ENCODE data around the gene SOWAHA. TPM values are rescaled to one million over a fixed set of nuclear protein-coding genes. Genes with fewer than 3 reads are reported as not detected.

SOWAHA gene
- total RNA-seq, 1 donor from 2014 or later = not detected

DNA sequence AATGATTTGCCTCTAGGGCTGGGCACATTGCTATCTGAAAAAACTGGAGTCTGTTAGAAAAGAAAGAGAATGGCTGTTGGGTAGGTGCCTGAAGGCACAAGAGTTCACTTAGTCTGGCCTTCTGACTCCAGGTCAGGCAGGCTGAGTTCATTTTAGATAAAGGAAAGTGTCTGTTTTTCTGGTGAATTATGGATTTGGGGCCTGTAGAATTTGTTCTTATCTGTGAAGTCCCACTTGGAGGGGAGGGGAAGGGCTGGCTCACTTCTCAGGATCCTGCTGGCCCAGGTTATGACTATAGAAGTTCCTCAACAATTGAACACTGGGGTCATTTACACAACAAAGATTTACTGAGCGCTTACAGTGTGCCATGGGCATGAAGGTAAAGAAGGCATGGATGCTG, 24.6 kb upstream of the SOWAHA start:
- H3K4me1 Mint-ChIP-seq (ENCODE audit: unreplicated experiment) = peaks cover 8% of the 10 kb centered on the region
- no peaks in the 10 kb centered on the region for H3K36me3 Mint-ChIP-seq (ENCODE audit: low read depth, unreplicated experiment)
- TF ChIP-seq, protein P1, sequence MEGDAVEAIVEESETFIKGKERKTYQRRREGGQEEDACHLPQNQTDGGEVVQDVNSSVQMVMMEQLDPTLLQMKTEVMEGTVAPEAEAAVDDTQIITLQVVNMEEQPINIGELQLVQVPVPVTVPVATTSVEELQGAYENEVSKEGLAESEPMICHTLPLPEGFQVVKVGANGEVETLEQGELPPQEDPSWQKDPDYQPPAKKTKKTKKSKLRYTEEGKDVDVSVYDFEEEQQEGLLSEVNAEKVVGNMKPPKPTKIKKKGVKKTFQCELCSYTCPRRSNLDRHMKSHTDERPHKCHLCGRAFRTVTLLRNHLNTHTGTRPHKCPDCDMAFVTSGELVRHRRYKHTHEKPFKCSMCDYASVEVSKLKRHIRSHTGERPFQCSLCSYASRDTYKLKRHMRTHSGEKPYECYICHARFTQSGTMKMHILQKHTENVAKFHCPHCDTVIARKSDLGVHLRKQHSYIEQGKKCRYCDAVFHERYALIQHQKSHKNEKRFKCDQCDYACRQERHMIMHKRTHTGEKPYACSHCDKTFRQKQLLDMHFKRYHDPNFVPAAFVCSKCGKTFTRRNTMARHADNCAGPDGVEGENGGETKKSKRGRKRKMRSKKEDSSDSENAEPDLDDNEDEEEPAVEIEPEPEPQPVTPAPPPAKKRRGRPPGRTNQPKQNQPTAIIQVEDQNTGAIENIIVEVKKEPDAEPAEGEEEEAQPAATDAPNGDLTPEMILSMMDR (IDR thresholded peaks at IDR 0.05; ENCODE audit: unreplicated experiment) = no peak

DNA sequence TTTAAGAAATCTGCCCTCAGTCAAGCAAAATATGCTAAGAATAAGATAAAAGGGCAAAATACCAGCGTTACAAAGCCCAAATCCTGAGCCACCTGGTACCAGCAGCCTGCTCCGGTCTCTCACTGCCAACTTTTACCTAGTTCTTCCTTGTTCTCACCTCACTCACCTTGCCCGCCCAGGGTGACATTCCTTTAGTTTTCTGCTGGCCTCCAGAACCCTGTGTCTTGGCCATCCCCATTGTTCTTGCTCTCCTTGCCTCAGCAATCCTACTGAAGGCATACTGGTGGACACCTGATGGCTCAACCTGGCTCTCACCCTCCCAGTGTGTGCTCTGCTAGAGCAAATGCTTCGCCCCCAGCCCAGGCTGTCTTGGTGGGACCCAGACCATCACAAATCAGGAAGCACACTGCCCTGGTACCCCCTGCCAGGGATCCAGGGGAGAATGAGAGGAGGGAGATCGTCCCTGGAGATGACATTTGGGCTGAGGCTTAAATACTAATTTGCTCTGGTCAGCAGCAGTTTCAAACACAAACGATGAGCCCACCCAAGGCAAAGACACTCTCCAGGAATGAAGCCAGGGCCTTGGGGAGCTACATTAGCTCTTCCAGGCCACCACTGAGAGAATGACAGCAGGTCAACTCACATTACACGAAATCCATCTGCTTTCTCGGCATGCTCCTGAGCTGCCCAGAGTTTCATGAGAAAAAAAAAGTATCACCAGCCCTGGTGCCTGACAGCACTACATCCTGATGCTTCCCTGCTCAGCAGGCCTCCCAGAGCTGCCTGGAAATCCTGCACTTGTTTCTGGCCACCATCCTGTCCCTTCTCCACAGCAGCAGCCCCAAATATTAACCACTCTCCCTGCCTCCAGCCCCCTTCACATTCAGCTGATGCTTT, 23.9 kb upstream of the SOWAHA start:
- no peaks in the 10 kb centered on the region for H3K9me3 Mint-ChIP-seq (ENCODE audit: unreplicated experiment)
- no peak overlapping the region for H3K4me3 Mint-ChIP-seq (ENCODE audit: unreplicated experiment)
- DNase-seq (ENCODE audit: low spot score) = no peak
- TF ChIP-seq, protein P1 (IDR thresholded peaks at IDR 0.05; ENCODE audit: unreplicated experiment) = no peak
- peaks cover 8% of the 10 kb centered on the region for H3K4me1 Mint-ChIP-seq (ENCODE audit: unreplicated experiment)
- H3K36me3 Mint-ChIP-seq (ENCODE audit: low read depth, unreplicated experiment) = no peaks in the 10 kb centered on the region
- H3K27ac Mint-ChIP-seq (ENCODE audit: unreplicated experiment) = no peak overlapping the region
- H3K27me3 Mint-ChIP-seq (ENCODE audit: unreplicated experiment) = peaks cover 6% of the 10 kb centered on the region

More for the DNA sequence above, 24.6 kb upstream of the SOWAHA start:
- H3K9me3 Mint-ChIP-seq (ENCODE audit: unreplicated experiment) = no peaks in the 10 kb centered on the region
- H3K4me3 Mint-ChIP-seq (ENCODE audit: unreplicated experiment) = no peak overlapping the region
- H3K27me3 Mint-ChIP-seq (ENCODE audit: unreplicated experiment) = peaks cover 6% of the 10 kb centered on the region
- no peak for DNase-seq (ENCODE audit: low spot score)
- H3K27ac Mint-ChIP-seq (ENCODE audit: unreplicated experiment) = no peak overlapping the region

DNA sequence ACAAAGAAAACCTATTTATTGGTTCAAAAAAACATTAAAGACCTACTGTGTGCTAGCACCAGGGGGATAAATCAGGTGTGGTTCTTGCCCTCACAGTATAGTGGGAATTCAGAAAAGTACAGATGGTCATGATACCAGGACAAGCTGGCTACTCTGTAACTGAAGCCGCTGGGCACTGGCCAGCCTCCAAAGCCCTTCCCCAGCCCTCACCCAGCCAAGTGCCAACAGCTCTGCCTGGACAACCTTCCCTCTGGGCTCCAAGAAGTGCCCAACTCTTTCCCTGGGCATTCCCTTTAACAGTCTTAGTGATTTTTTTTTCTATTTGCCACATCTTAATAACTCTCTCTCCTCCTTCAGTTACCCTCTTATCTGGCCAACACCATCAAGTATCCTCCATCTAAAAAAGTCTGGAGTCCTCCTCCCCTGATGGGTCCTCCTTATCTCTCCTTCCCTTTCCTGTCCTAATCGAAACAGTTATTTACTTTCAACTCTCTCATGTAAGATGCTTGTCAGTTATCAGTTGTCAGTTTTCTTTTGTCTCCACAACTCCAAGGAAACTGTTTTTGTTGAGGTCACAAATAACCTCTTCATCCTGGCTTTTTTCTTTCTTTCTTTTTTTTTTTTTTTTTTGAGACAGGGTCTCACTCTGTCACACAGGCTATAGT, 22.8 kb upstream of the SOWAHA start:
- Mint-ChIP-seq H3K4me1 (ENCODE audit: unreplicated experiment) (peaks cover 8% of the 10 kb centered on the region), H3K4me3 (ENCODE audit: unreplicated experiment) (no peak overlapping the region), H3K27me3 (ENCODE audit: unreplicated experiment) (peaks cover 6% of the 10 kb centered on the region), H3K27ac (ENCODE audit: unreplicated experiment) (peak overlapping the region; percentile 1), H3K9me3 (ENCODE audit: unreplicated experiment) (no peaks in the 10 kb centered on the region), H3K36me3 (ENCODE audit: low read depth, unreplicated experiment) (no peaks in the 10 kb centered on the region)
- TF ChIP-seq, protein P1 (IDR thresholded peaks at IDR 0.05; ENCODE audit: unreplicated experiment) = no peak
- no peak for DNase-seq (ENCODE audit: low spot score)

DNA sequence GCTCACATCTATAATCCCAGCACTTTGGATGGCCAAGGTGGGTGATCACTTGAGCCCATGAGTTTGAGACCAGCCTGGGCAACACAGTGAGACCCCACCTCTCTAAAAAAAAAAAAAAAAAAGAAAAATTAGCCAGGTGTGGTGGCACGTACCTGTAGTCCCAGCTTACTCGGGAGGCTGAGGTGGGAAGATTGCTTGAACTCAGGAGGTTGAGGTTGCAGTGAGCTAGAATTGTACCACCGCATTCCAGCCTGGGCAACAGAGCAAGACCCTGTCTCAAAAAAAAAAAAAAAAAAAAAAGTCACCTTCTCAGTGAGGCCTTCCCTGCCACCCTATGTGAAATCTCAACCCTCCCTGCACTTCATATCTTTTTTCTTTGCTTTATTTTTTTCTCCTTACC, 22.1 kb upstream of the SOWAHA start:
- no peaks in the 10 kb centered on the region for H3K9me3 Mint-ChIP-seq (ENCODE audit: unreplicated experiment)
- peaks cover 8% of the 10 kb centered on the region for H3K4me1 Mint-ChIP-seq (ENCODE audit: unreplicated experiment)
- no peak overlapping the region for H3K27ac Mint-ChIP-seq (ENCODE audit: unreplicated experiment)
- H3K4me3 Mint-ChIP-seq (ENCODE audit: unreplicated experiment) = no peak overlapping the region
- TF ChIP-seq, protein P1 (IDR thresholded peaks at IDR 0.05; ENCODE audit: unreplicated experiment) = no peak
- no peaks in the 10 kb centered on the region for H3K36me3 Mint-ChIP-seq (ENCODE audit: low read depth, unreplicated experiment)
- no peak for DNase-seq (ENCODE audit: low spot score)
- peaks cover 6% of the 10 kb centered on the region for H3K27me3 Mint-ChIP-seq (ENCODE audit: unreplicated experiment)

DNA sequence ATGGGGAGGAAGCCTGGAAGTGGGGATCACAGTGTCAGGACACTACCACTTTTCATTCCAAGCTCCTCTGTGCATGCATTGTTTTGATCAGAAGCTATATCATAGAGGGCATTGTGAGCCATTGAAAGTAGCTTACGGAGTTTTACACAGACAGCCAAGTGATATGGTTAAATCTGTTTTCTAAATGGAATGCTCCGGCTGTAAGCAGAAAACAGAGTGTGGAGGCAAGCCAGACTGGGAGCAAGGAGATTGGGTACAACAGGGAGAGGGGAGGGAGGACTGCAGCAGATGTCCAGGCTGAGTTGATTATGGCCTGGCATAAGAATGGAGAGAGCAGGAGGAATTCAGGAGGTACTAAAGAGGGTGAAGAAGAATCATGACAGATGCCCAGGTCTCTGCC, 15.5 kb upstream of the SOWAHA start:
- Mint-ChIP-seq H3K4me3 (ENCODE audit: unreplicated experiment) (no peak overlapping the region), H3K4me1 (ENCODE audit: unreplicated experiment) (no peaks in the 10 kb centered on the region), H3K9me3 (ENCODE audit: unreplicated experiment) (no peaks in the 10 kb centered on the region), H3K36me3 (ENCODE audit: low read depth, unreplicated experiment) (no peaks in the 10 kb centered on the region), H3K27ac (ENCODE audit: unreplicated experiment) (no peak overlapping the region), H3K27me3 (ENCODE audit: unreplicated experiment) (peaks cover 6% of the 10 kb centered on the region)
- TF ChIP-seq, protein P1 (IDR thresholded peaks at IDR 0.05; ENCODE audit: unreplicated experiment) = no peak
- DNase-seq (ENCODE audit: low spot score) = no peak
